K562 (cell line): Measurements from ENCODE around the gene ANKRD13B. TPM values are rescaled to one million over a fixed set of nuclear protein-coding genes. Genes with fewer than 3 reads are reported as not detected.

Experiments
- CTCFL ChIP-seq: IDR thresholded peaks from 2 replicates; pipeline ENCODE4 v1.6.1; 2011; ENCODE audit warnings: borderline replicate concordance, low read depth, mild to moderate bottlenecking, moderate library complexity, low read length; ENCODE audit not compliant: insufficient read depth, poor library complexity, severe bottlenecking
- E2F6 ChIP-seq, 2 experiments: IDR thresholded peaks; 2 replicates each; pipeline ENCODE4 v1.6.1; 2011; ENCODE audit warnings: borderline replicate concordance in 1 of 2, control low read depth in 1 of 2, low read depth in 1 of 2, low read length in 1 of 2, mild to moderate bottlenecking in 1 of 2, mixed read lengths in 1 of 2, moderate library complexity in 1 of 2; ENCODE audit not compliant: insufficient read depth in 1 of 2, insufficient read length in 1 of 2, poor library complexity in 1 of 2, severe bottlenecking in 1 of 2; ENCODE audit errors: extremely low read depth in 1 of 2
- MTA3 ChIP-seq: fragments of 450-650 bp; formaldehyde crosslinking; IDR thresholded peaks from 2 replicates; pipeline ENCODE4 v1.6.1; 2017; ENCODE audit warnings: mild to moderate bottlenecking, borderline replicate concordance
- PHF20 ChIP-seq: fragments of 450-650 bp; IDR thresholded peaks from 2 replicates; pipeline ENCODE4 v1.6.1; 2018; ENCODE audit not compliant: partially characterized antibody
- POLR2A ChIP-seq: fragments of 450-650 bp; conservative IDR thresholded peaks from 2 replicates; pipeline ENCODE4 v1.6.1; 2016
- RNF2 ChIP-seq: sonication (generic); IDR thresholded peaks from 2 replicates; pipeline ENCODE4 v1.6.1; 2016
- TAF1 ChIP-seq: IDR thresholded peaks from 2 replicates; pipeline ENCODE4 v1.6.1; 2011; ENCODE audit warnings: mild to moderate bottlenecking, low read length, moderate library complexity; ENCODE audit not compliant: insufficient read depth, control insufficient read depth, severe bottlenecking; ENCODE audit errors: extremely low read depth
- TAF7 ChIP-seq: fragments of 450-650 bp; IDR thresholded peaks from 2 replicates; pipeline ENCODE4 v1.6.1; 2016; ENCODE audit warnings: missing genetic modification characterization, missing compliant biosample characterization
- TARDBP ChIP-seq: fragments of 450-650 bp; IDR thresholded peaks from 2 replicates; pipeline ENCODE4 v1.6.1; 2016
- ZBTB7A ChIP-seq: IDR thresholded peaks from 2 replicates; pipeline ENCODE4 v1.6.1; 2011; ENCODE audit warnings: low read depth, mild to moderate bottlenecking, low read length, moderate library complexity, borderline replicate concordance; ENCODE audit not compliant: control insufficient read depth
- ZFP30 ChIP-seq: fragments of 250-450 bp; sonication (Bioruptor Pico); IDR thresholded peaks from 2 replicates; pipeline ENCODE4 v1.8.0; 2022; ENCODE audit warnings: moderate library complexity, mild to moderate bottlenecking, inconsistent platforms, borderline replicate concordance
- ZHX1 ChIP-seq: fragments of 150-350 bp; conservative IDR thresholded peaks from 2 replicates; pipeline ENCODE4 v1.6.1; 2014; ENCODE audit warnings: low read length
- ZNF830 ChIP-seq: fragments of 250-450 bp; sonication (Bioruptor Pico); IDR thresholded peaks from 2 replicates; pipeline ENCODE4 v1.5.0; 2021; ENCODE audit warnings: mild to moderate bottlenecking
- polyA plus RNA-seq, 8 experiments: library from polyadenylated mRNA; depleted of rRNA in 4 of 8; stranded (reverse) in 5 of 8; unstranded in 3 of 8; fragments of >200 nt; fragmentation: Nextera tagmentation in 2 of 8; fragmentation: Illumina TruSeq in 1 of 8; extraction: Ambion mirVana in 2 of 8; extraction: Trizol in 1 of 8; gene quantifications; 2 replicates each; pipeline versions ENCODE4 v1.2.1 to v1.2.3, GENCODE V29; 2011 to 2014; ENCODE audit warnings: inconsistent platforms in 1 of 8, missing spikeins in 1 of 8
- total RNA-seq, 7 experiments: library from RNA; depleted of rRNA in 6 of 7; stranded (reverse); fragments of >200 nt in 6 of 7; fragmentation: Illumina TruSeq in 2 of 7; extraction: Trizol in 2 of 7; gene quantifications; 2 replicates each; pipeline versions ENCODE4 v1.2.1 to v1.2.3, GENCODE V29; 2011 to 2021; ENCODE audit warnings: low replicate concordance in 1 of 7

ANKRD13B gene
- total and polyA plus RNA-seq, 9 of the 15 experiments (the other 6 are each of a cell fraction or from before 2014, with no cell fraction given) = 0.15 to 28.1 (median 4.6) TPM

- TF ChIP-seq ZBTB7A (peak; percentile 90), MTA3 (peak; percentile 68; the same call in 1 of the 2 replicates), POLR2A (peak; percentile 61; the same call in 1 of the 2 replicates), PHF20 (peak; percentile 22), E2F6 (IDR thresholded peaks at IDR 0.05; ENCODE audit: borderline replicate concordance in 1 of 2, extremely low read depth in 1 of 2, insufficient read depth in 1 of 2, insufficient read length in 1 of 2, low read depth in 1 of 2, low read length in 1 of 2, poor library complexity in 1 of 2, severe bottlenecking in 1 of 2) (peak in 1 of 2 experiments; percentile 82), ZHX1 (no peak), RNF2 (0 out of 2 replicates have a peak, but pooled peaks have one; percentile 37), CTCFL (no peak), ZFP30 (CRISPR knock-in tag) (no peak), TAF1 (peak; percentile 16), TAF7 (tag) (no peak), ZNF830 (CRISPR knock-in tag) (no peak), TARDBP (no peak)
Observed at GRCh38 chr17:29622337-29623282, 29.7 kb downstream of the ANKRD13B start, which contains the start of gene CORO6 (continued).
